GM06990 (cell line): ENCODE measurements around the gene NR3C2.
"Not testable (repeated sequence)": the region's sequence is repeated elsewhere in the genome, so short reads cannot be mapped to it uniquely, and the experiment has no call there.

Experiments used
- DNase-seq: peaks from one replicate; pipeline ENCODE4 v3.0.0-alpha.2; 2011; ENCODE audit not compliant: insufficient read length; ENCODE audit errors: extremely low read depth
- H3K27me3 ChIP-seq: replicated peaks from 2 replicates; pipeline ENCODE4 v1.6.0; 2011; ENCODE audit warnings: low read length; ENCODE audit not compliant: control insufficient read depth, insufficient read depth
- H3K36me3 ChIP-seq: 2 replicates; pipeline ENCODE4 v1.5.1; 2011; ENCODE audit warnings: low read length; ENCODE audit not compliant: control insufficient read depth, insufficient read depth
- H3K4me3 ChIP-seq: replicated peaks from 2 replicates; pipeline ENCODE4 v1.5.1; 2011; ENCODE audit warnings: low read depth, mild to moderate bottlenecking, control low read depth, low read length
- TF ChIP-seq, protein P1 (sequence below): IDR thresholded peaks from 2 replicates; pipeline ENCODE4 v1.5.1; 2011; ENCODE audit warnings: low read length, control low read depth, mild to moderate bottlenecking, inconsistent platforms; ENCODE audit not compliant: insufficient read depth, poor library complexity, severe bottlenecking

The NR3C2 gene

GRCh38 chr4:148090503-148091476 lies 351.4 kb downstream of the NR3C2 start:
- TF ChIP-seq, protein P1, sequence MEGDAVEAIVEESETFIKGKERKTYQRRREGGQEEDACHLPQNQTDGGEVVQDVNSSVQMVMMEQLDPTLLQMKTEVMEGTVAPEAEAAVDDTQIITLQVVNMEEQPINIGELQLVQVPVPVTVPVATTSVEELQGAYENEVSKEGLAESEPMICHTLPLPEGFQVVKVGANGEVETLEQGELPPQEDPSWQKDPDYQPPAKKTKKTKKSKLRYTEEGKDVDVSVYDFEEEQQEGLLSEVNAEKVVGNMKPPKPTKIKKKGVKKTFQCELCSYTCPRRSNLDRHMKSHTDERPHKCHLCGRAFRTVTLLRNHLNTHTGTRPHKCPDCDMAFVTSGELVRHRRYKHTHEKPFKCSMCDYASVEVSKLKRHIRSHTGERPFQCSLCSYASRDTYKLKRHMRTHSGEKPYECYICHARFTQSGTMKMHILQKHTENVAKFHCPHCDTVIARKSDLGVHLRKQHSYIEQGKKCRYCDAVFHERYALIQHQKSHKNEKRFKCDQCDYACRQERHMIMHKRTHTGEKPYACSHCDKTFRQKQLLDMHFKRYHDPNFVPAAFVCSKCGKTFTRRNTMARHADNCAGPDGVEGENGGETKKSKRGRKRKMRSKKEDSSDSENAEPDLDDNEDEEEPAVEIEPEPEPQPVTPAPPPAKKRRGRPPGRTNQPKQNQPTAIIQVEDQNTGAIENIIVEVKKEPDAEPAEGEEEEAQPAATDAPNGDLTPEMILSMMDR, result no peak
- no peak for DNase-seq

DNA sequence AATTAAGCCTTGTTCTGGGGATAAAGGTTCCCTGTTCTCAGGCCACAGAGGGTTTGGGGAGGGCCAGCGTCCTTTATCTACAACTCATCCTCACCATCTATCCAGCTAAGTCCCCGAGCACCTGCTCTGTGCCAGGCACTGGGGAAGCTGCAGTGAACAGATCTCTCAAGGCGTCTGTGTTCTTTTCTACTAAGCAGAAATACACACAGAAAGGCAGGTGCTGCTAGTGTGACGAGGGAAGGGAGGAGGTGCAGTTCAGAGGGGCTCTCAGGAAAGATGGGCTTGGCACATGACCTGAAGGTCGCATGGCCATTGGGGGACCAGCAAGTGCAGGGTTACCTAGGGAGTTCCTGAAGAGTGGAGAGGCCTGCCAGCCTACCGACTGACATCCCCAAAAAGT lies 352.2 kb downstream of the NR3C2 start:
- no peaks in the 10 kb centered on the region for H3K36me3 ChIP-seq
- TF ChIP-seq, protein P1, result no peak
- H3K4me3 ChIP-seq, result no peak overlapping the region
- DNase-seq, result no peak
- no peaks in the 10 kb centered on the region for H3K27me3 ChIP-seq

More at GRCh38 chr4:148090503-148091476, 351.4 kb downstream of the NR3C2 start:
- H3K36me3 ChIP-seq, result no peaks in the 10 kb centered on the region
- no peaks in the 10 kb centered on the region for H3K27me3 ChIP-seq
- H3K4me3 ChIP-seq, result no peak overlapping the region

DNA sequence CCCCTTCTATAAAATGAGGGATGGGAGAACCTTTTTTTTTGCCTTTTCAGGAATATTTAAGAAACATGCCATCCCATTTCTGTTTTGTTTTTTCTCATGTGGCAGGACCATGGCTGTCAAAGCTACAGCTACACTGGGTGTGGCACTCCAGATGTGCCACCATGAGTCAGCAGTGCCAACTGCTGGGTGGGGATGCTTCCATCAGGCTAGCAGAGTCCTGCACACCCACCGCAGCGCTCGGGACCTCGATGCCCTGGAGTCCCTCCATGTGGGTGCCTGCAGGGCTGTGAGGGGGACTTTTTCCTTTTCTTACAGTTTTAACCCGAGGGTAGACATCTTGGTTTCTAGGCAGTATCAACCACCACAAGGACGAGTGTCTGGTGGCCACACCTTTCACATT lies 352.6 kb downstream of the NR3C2 start:
- TF ChIP-seq, protein P1, result no peak
- Histone ChIP-seq H3K27me3 (no peaks in the 10 kb centered on the region), H3K36me3 (no peaks in the 10 kb centered on the region), H3K4me3 (no peak overlapping the region)
- DNase-seq, result no peak

DNA sequence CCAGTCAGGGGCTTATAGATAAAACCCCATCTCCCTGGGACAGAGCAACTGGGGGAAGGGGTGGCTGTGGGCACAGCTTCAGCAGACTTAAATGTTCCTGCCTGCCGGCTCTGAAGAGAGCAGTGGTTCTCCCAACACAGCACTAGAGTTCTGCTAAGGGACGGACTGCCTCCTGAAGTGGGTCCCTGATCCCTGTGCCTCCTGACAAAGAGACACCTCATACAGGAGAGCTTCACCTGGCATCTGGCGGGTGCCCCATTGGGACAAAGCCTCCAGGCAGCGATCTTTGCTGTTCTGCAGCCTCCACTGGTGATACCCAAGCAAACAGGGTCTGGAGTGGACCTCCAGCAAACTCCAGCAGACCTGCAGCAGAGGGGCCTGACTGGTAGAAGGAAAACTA lies 359.1 kb downstream of the NR3C2 start:
- H3K27me3 ChIP-seq, H3K4me3 ChIP-seq, DNase-seq, H3K36me3 ChIP-seq: not testable (repeated sequence)

GRCh38 chr4:148081745-148082144 lies 360.5 kb downstream of the NR3C2 start:
- no peak for DNase-seq
- Histone ChIP-seq H3K36me3 (peaks cover 3% of the 10 kb centered on the region), H3K27me3 (no peaks in the 10 kb centered on the region), H3K4me3 (no peak overlapping the region)
- TF ChIP-seq, protein P1, result no peak

- DNase-seq, result no peak
- Histone ChIP-seq H3K27me3 (no peaks in the 10 kb centered on the region), H3K4me3 (no peak overlapping the region), H3K36me3 (peaks cover 5% of the 10 kb centered on the region)
- TF ChIP-seq, protein P1, result no peak
These were observed 360.9 kb downstream of the NR3C2 start for GRCh38 chr4:148081267-148081666.
